ENCODE results near the gene APBA2.

- TF ChIP-seq CTCF (IDR thresholded peaks at IDR 0.05) (no peak), POLR2AphosphoS5 (IDR thresholded peaks at IDR 0.05; ENCODE audit: insufficient read depth in 1 of 2, low read depth in 1 of 2) (no peak)
Observed at GRCh38 chr15:29057856-29058255, 172.1 kb downstream of the APBA2 start.
